H1 (cell line): ENCODE data around the gene NRP2. TPM values are rescaled to one million over a fixed set of nuclear protein-coding genes. Genes with fewer than 3 reads are reported as not detected.
A peak's percentile ranks its signal among the peaks of the same experiment; 100 is the strongest.

Experiments
- CTCF ChIA-PET: fragments of 300-600 bp; sonication (Branson Sonifier 250); formaldehyde crosslinking; loops from one replicate; lab custom pipeline; 2021; ENCODE audit not compliant: partially characterized antibody; lab: Charles Lee
- POLR2A ChIA-PET: fragments of 300-600 bp; sonication (Branson Sonifier 250); formaldehyde crosslinking; loops from one replicate; lab custom pipeline; 2021; ENCODE audit warnings: inconsistent platforms; ENCODE audit not compliant: partially characterized antibody; lab: Charles Lee
- DNase-seq, 2 experiments: peaks; one replicate each; pipeline versions ENCODE4 v3.0.0 to v3.0.0-alpha.2; 2010 to 2022; ENCODE audit warnings: low spot score in 2 of 2, low read depth in 1 of 2, mixed read lengths in 1 of 2
- FAIRE-seq: peaks from 2 replicates; lab custom pipeline; 2011; peaks lifted over from hg19 to GRCh38; lab: Jason Lieb, UNC
- H2AFZ ChIP-seq: 2 replicates; pipeline ENCODE4 v1.8.1; 2012; ENCODE audit warnings: low read length, inconsistent platforms
- H2AK5ac ChIP-seq: 2 replicates; pipeline ENCODE4 v1.6.1; 2013; ENCODE audit warnings: low read depth, low read length
- H2BK120ac ChIP-seq: replicated peaks from 2 replicates; pipeline ENCODE3; 2013; ENCODE audit warnings: low read depth, low read length, inconsistent platforms
- H2BK12ac ChIP-seq: 2 replicates; pipeline ENCODE4 v1.6.1; 2013; ENCODE audit warnings: low read depth, low read length
- H2BK15ac ChIP-seq: 2 replicates; pipeline ENCODE4 v1.6.1; 2013; ENCODE audit warnings: low read length
- H2BK20ac ChIP-seq: 2 replicates; pipeline ENCODE4 v1.6.1; 2013; ENCODE audit warnings: low read length
- H2BK5ac ChIP-seq: 2 replicates; pipeline ENCODE4 v1.6.1; 2013; ENCODE audit warnings: low read depth, low read length
- H3K14ac ChIP-seq: 2 replicates; pipeline ENCODE4 v1.6.1; 2013; ENCODE audit warnings: inconsistent platforms; ENCODE audit not compliant: insufficient read length
- H3K18ac ChIP-seq: 2 replicates; pipeline ENCODE4 v1.6.1; 2013; ENCODE audit warnings: low read length; ENCODE audit errors: extremely low read depth
- H3K23ac ChIP-seq: 2 replicates; pipeline ENCODE4 v1.6.1; 2013; ENCODE audit warnings: inconsistent platforms; ENCODE audit not compliant: insufficient read length
- H3K23me2 ChIP-seq: 2 replicates; pipeline ENCODE4 v1.6.1; 2013; ENCODE audit warnings: low read depth, low read length
- H3K27ac ChIP-seq: 2 replicates; pipeline ENCODE4 v1.6.1; 2011; ENCODE audit warnings: low read depth, low read length, inconsistent platforms
- H3K27me3 ChIP-seq, 4 experiments: replicated peaks in 1 of 4; 1 replicate in 1 of 4; 2 replicates in 3 of 4; pipeline versions ENCODE4 v1.6.1 to v1.8.1; 2011 to 2013; ENCODE audit warnings: low read length in 3 of 4, mild to moderate bottlenecking in 3 of 4, inconsistent platforms in 2 of 4, mixed read lengths in 2 of 4, moderate library complexity in 1 of 4; ENCODE audit not compliant: control insufficient read depth in 3 of 4, insufficient read depth in 3 of 4; ENCODE audit errors: extremely low read depth in 1 of 4
- H3K36me3 ChIP-seq, 4 experiments: 2 replicates each; pipeline versions ENCODE4 v1.6.1 to v1.8.1; 2011 to 2013; ENCODE audit warnings: mild to moderate bottlenecking in 4 of 4, low read length in 3 of 4, moderate library complexity in 2 of 4, control low read depth in 1 of 4, inconsistent platforms in 1 of 4; ENCODE audit not compliant: insufficient read depth in 4 of 4, control insufficient read depth in 2 of 4
- H3K4ac ChIP-seq: replicated peaks from 2 replicates; pipeline ENCODE3; 2013; ENCODE audit warnings: low read length, low read depth, mixed read lengths, inconsistent platforms; ENCODE audit not compliant: insufficient read length
- H3K4me1 ChIP-seq, 4 experiments: replicated peaks in 1 of 4; 1 replicate in 1 of 4; 2 replicates in 3 of 4; pipeline versions ENCODE4 v1.6.1 to v1.8.1; 2011 to 2013; ENCODE audit warnings: low read length in 3 of 4, inconsistent platforms in 2 of 4, mixed read lengths in 1 of 4; ENCODE audit not compliant: insufficient read depth in 4 of 4, control insufficient read depth in 3 of 4
- H3K4me2 ChIP-seq, 2 experiments: 2 replicates each; pipeline versions ENCODE4 v1.6.1 to v1.8.1; 2011 to 2013; ENCODE audit warnings: low read depth in 2 of 2, low read length in 2 of 2, control low read depth in 1 of 2, inconsistent platforms in 1 of 2, mild to moderate bottlenecking in 1 of 2; ENCODE audit not compliant: insufficient read depth in 1 of 2
- H3K4me3 ChIP-seq, 4 experiments: fragments of 200-600, 300-600 bp in 1 of 4; sonication (generic), shearing (Covaris generic), sonication (Bioruptor Twin) in 1 of 4; 2 replicates each; pipeline versions ENCODE4 v1.5.1 to v1.8.1; 2011 to 2016; ENCODE audit warnings: low read length in 4 of 4, low read depth in 3 of 4, control low read depth in 2 of 4, inconsistent platforms in 2 of 4, mild to moderate bottlenecking in 2 of 4, mixed read lengths in 1 of 4, moderate library complexity in 1 of 4; ENCODE audit not compliant: insufficient read depth in 2 of 4; ENCODE audit errors: extremely low read depth in 1 of 4
- H3K56ac ChIP-seq: replicated peaks from 2 replicates; pipeline ENCODE3; 2013; ENCODE audit warnings: low read depth, mild to moderate bottlenecking, mixed read lengths, low read length, inconsistent platforms; ENCODE audit not compliant: insufficient read length
- H3K79me1 ChIP-seq: 2 replicates; pipeline ENCODE4 v1.6.1; 2013; ENCODE audit warnings: low read depth, low read length, control low read depth
- H3K79me2 ChIP-seq, 2 experiments: 2 replicates each; pipeline versions ENCODE4 v1.6.1 to v1.8.1; 2012 to 2013; ENCODE audit warnings: low read length in 2 of 2, mild to moderate bottlenecking in 2 of 2, inconsistent platforms in 1 of 2; ENCODE audit not compliant: insufficient read depth in 2 of 2, control insufficient read depth in 1 of 2
- H3K9ac ChIP-seq, 4 experiments: replicated peaks in 1 of 4; 1 replicate in 1 of 4; 2 replicates in 3 of 4; pipeline versions ENCODE4 v1.6.1 to v1.8.1; 2011 to 2013; ENCODE audit warnings: low read depth in 3 of 4, low read length in 3 of 4, control low read depth in 2 of 4, mild to moderate bottlenecking in 2 of 4, moderate library complexity in 2 of 4, inconsistent platforms in 1 of 4; ENCODE audit errors: extremely low read depth in 1 of 4
- H3K9me3 ChIP-seq, 2 experiments: 2 replicates each; pipeline versions ENCODE4 v1.6.1 to v1.8.1; 2012 to 2013; ENCODE audit warnings: mild to moderate bottlenecking in 2 of 2, moderate library complexity in 2 of 2, control low read depth in 1 of 2, inconsistent platforms in 1 of 2, low read depth in 1 of 2, low read length in 1 of 2, mixed read lengths in 1 of 2; ENCODE audit not compliant: insufficient read depth in 2 of 2
- H4K20me1 ChIP-seq, 2 experiments: replicated peaks in 1 of 2; 2 replicates each; pipeline versions ENCODE3 to v1.8.1; 2011 to 2013; ENCODE audit warnings: inconsistent platforms in 2 of 2, low read length in 2 of 2, mild to moderate bottlenecking in 1 of 2; ENCODE audit not compliant: insufficient read depth in 2 of 2, control insufficient read depth in 1 of 2
- H4K5ac ChIP-seq: 2 replicates; pipeline ENCODE4 v1.6.1; 2013; ENCODE audit warnings: low read length, low read depth, mixed read lengths, inconsistent platforms; ENCODE audit not compliant: insufficient read length
- H4K8ac ChIP-seq: 2 replicates; pipeline ENCODE4 v1.8.0; 2013; ENCODE audit warnings: mild to moderate bottlenecking, moderate library complexity, low read length, inconsistent platforms; ENCODE audit not compliant: insufficient read depth; ENCODE audit errors: extremely low read depth
- H4K91ac ChIP-seq: replicated peaks from 2 replicates; pipeline ENCODE3; 2013; ENCODE audit warnings: low read length, mixed read lengths, inconsistent platforms; ENCODE audit not compliant: insufficient read length
- ASH2L ChIP-seq: fragments of 200-600, 300-600 bp; sonication (generic); IDR thresholded peaks from one replicate; pipeline ENCODE4 v1.7.1; 2017; ENCODE audit warnings: low read length
- BACH1 ChIP-seq: IDR thresholded peaks from 2 replicates; pipeline ENCODE4 v1.6.1; 2012; ENCODE audit warnings: low read length, improper control_type of control experiment
- CEBPB ChIP-seq: IDR thresholded peaks from 2 replicates; pipeline ENCODE4 v1.6.1; 2012; ENCODE audit warnings: low read depth, low read length
- GABPA ChIP-seq: IDR thresholded peaks from 2 replicates; pipeline ENCODE4 v1.6.1; 2011; ENCODE audit warnings: mild to moderate bottlenecking, low read length, moderate library complexity, borderline replicate concordance; ENCODE audit not compliant: insufficient read depth
- HDAC2 ChIP-seq, 2 experiments: fragments of 300-600 bp in 1 of 2; sonication (generic) in 1 of 2; IDR thresholded peaks; 2 replicates each; pipeline ENCODE4 v1.6.1; 2011 to 2012; ENCODE audit warnings: low read depth in 2 of 2, low read length in 2 of 2, mild to moderate bottlenecking in 2 of 2, moderate library complexity in 2 of 2, borderline replicate concordance in 1 of 2, inconsistent platforms in 1 of 2
- MAFK ChIP-seq: IDR thresholded peaks from 2 replicates; pipeline ENCODE4 v1.6.1; 2012; ENCODE audit warnings: low read depth, mild to moderate bottlenecking, improper control_type of control experiment, low read length
- SIN3A ChIP-seq, 2 experiments: IDR thresholded peaks in 1 of 2; conservative IDR thresholded peaks in 1 of 2; 2 replicates each; pipeline ENCODE4 v1.6.1; 2011 to 2012; ENCODE audit warnings: low read length in 2 of 2, improper control_type of control experiment in 1 of 2, low read depth in 1 of 2, mild to moderate bottlenecking in 1 of 2
- SIX5 ChIP-seq: IDR thresholded peaks from 2 replicates; pipeline ENCODE4 v1.6.1; 2011; ENCODE audit warnings: mild to moderate bottlenecking, low read depth, low read length
- ZNF274 ChIP-seq: IDR thresholded peaks from 2 replicates; pipeline ENCODE4 v1.7.0; 2012; ENCODE audit warnings: low read length, borderline replicate concordance; ENCODE audit errors: extremely low read depth
- WGBS, 2 experiments: shearing (Covaris generic) in 1 of 2; methylation state at CpG; one replicate each; pipeline versions ENCODE4 v1.1.6 to v1.1.7; 2013 to 2015; ENCODE audit warnings: low lambda C conversion rate in 2 of 2, mixed read lengths in 2 of 2, inconsistent platforms in 1 of 2, low coverage in 1 of 2, missing lambda C conversion rate in 1 of 2; ENCODE audit not compliant: insufficient replicate concordance in 2 of 2, insufficient coverage in 1 of 2, insufficient read length in 1 of 2; ENCODE audit errors: extremely low coverage in 1 of 2, missing lambda C conversion rate in 1 of 2; 5-methylcytosine and 5-hydroxymethylcytosine counted together
- polyA plus RNA-seq, 7 experiments: library from polyadenylated mRNA; depleted of rRNA in 3 of 7; stranded (reverse) in 5 of 7; unstranded in 2 of 7; fragments of >200 nt in 5 of 7; fragments of 200-250 nt in 2 of 7; gene quantifications; 1 replicate in 5 of 7; 2 replicates in 1 of 7; 4 replicates in 1 of 7; pipeline versions ENCODE4 v1.2.1 to v1.2.3, GENCODE V29; 2011 to 2013; ENCODE audit warnings: missing spikeins in 2 of 7, mixed read lengths in 2 of 7
- total RNA-seq: library from RNA; stranded (reverse); fragmentation: NEBNext Ultra II Directional; extraction: Animal tissue kit (Norgen Biotek cat#: 25700); gene quantifications from 2 replicates; pipeline ENCODE4 v1.2.1, GENCODE V29; 2021
- TF ChIP-seq, protein P1 (sequence below): IDR thresholded peaks from 2 replicates; pipeline ENCODE4 v1.6.1; 2012; ENCODE audit warnings: inconsistent platforms
- TF ChIP-seq, protein P2 (sequence below): IDR thresholded peaks from 2 replicates; pipeline ENCODE4 v1.6.1; 2012; ENCODE audit warnings: low read length, inconsistent platforms

Gene NRP2
- total and polyA plus RNA-seq, 2 of the 8 experiments (the other 6 are each of a cell fraction or from before 2014, with no cell fraction given), result 32.0 to 37.8 TPM

DNA sequence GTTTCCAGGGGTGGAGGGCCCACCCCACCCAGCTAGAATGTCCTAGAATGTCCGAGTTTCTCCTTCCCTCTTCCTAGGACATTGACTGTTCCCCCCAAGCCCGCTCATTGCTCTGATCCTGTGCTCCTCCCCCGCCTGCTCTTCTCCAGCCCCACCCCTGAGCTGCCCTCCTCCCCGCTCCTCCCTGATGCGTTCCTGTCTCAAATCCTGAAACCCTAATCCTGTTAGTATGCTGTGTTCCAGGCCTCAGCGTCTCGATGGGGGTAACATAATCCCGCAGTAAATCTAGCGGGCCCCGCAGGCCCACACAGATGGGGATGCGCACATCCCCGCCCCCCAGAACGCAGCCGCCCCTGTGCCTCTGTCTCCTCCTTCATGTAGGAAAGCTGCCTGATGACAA is 51.3 kb downstream of the NRP2 start:
- DNase-seq (no peak), FAIRE-seq (no peak)
- no peak overlapping the region for H3K4me3 ChIP-seq
- H2BK15ac ChIP-seq, result 0 out of 2 replicates have a peak overlapping the region, but pooled peaks have one; percentile 93
- CTCF ChIA-PET, result interaction anchor here (0.6 to 6.7 kb wide), 8 partner anchors 15 to 280 kb away, joined by 3 to 82 read pairs (median 4); no protein-coding TSS in a partner anchor
- no peak overlapping the region for H4K91ac ChIP-seq
- 72% methylated on average over 11 of the region's 14 CpGs; no CpG with 5 or more reads in 1 of the 2 experiments for WGBS, 2 experiments
- H3K36me3 ChIP-seq, result peaks cover 2 to 19% (median 8%) of the 10 kb centered on the region in 4 experiments; a peak in 6 of 8 replicates
- 0 out of 2 replicates have a peak overlapping the region, but pooled peaks have one; percentile 37 for H2BK5ac ChIP-seq
- no peak overlapping the region for H3K9ac ChIP-seq
- peak overlapping the region; percentile 84 for H2BK12ac ChIP-seq
- H2BK120ac ChIP-seq, result no peak overlapping the region
- H3K79me1 ChIP-seq, result peaks cover 3% of the 10 kb centered on the region; the same call in 1 of the 2 replicates
- H3K27me3 ChIP-seq, result no peaks in the 10 kb centered on the region
- no peak overlapping the region for H4K8ac ChIP-seq
- H3K79me2 ChIP-seq, result no peaks in the 10 kb centered on the region
- H3K4ac ChIP-seq, result no peak overlapping the region
- no peak overlapping the region for H3K4me2 ChIP-seq
- no peak overlapping the region for H2AK5ac ChIP-seq
- H3K9me3 ChIP-seq, result no peaks in the 10 kb centered on the region
- H3K18ac ChIP-seq, result peak overlapping the region; percentile 66
- H3K23me2 ChIP-seq, result no peaks in the 10 kb centered on the region
- no peak overlapping the region for H3K14ac ChIP-seq
- H2BK20ac ChIP-seq, result 0 out of 2 replicates have a peak overlapping the region, but pooled peaks have one; percentile 43
- POLR2A ChIA-PET, result interaction anchor here (1.0 to 2.0 kb wide), 2 partner anchors 12 to 15 kb away, joined by 3 to 7 read pairs; no protein-coding TSS in a partner anchor
- peak overlapping the region; percentile 50; the same call in 1 of the 2 replicates for H3K27ac ChIP-seq
- TF ChIP-seq ASH2L, result peak; percentile 25
- TF ChIP-seq HDAC2 (IDR thresholded peaks at IDR 0.05; ENCODE audit: borderline replicate concordance in 1 of 2, low read depth in 2 of 2, low read length in 2 of 2), result no peak
- TF ChIP-seq, protein P1, sequence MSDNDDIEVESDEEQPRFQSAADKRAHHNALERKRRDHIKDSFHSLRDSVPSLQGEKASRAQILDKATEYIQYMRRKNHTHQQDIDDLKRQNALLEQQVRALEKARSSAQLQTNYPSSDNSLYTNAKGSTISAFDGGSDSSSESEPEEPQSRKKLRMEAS, result no peak
- no peak for TF ChIP-seq SIN3A (conservative IDR thresholded peaks at IDR 0.05 in 1 of 2, IDR thresholded peaks at IDR 0.05 in 1 of 2; ENCODE audit: low read depth in 1 of 2, low read length in 2 of 2)
- no peak for TF ChIP-seq MAFK
- TF ChIP-seq, protein P2, sequence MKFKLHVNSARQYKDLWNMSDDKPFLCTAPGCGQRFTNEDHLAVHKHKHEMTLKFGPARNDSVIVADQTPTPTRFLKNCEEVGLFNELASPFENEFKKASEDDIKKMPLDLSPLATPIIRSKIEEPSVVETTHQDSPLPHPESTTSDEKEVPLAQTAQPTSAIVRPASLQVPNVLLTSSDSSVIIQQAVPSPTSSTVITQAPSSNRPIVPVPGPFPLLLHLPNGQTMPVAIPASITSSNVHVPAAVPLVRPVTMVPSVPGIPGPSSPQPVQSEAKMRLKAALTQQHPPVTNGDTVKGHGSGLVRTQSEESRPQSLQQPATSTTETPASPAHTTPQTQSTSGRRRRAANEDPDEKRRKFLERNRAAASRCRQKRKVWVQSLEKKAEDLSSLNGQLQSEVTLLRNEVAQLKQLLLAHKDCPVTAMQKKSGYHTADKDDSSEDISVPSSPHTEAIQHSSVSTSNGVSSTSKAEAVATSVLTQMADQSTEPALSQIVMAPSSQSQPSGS, result no peak
- 0 out of 2 replicates have a peak, but pooled peaks have one; percentile 13 for TF ChIP-seq BACH1
- no peak for TF ChIP-seq CEBPB
- no peak for TF ChIP-seq GABPA
- TF ChIP-seq ZNF274, result no peak
- no peak for TF ChIP-seq SIX5
- no peak overlapping the region for H4K5ac ChIP-seq
- no peak overlapping the region for H2AFZ ChIP-seq
- no peaks in the 10 kb centered on the region for H4K20me1 ChIP-seq
- no peak overlapping the region for H3K23ac ChIP-seq
- no peak overlapping the region for H3K56ac ChIP-seq
- H3K4me1 ChIP-seq, result peaks cover 4 to 37% (median 20%) of the 10 kb centered on the region in 4 experiments
